AG09309 (cell line): Measurements from ENCODE around the gene CCDC68.
"Not testable (repeated sequence)": the region's sequence is repeated elsewhere in the genome, so short reads cannot be mapped to it uniquely, and the experiment has no call there.

Experiments used
- DNase-seq: peaks from one replicate; pipeline ENCODE4 v3.0.0-alpha.2; 2010; ENCODE audit warnings: low read depth
- H3K4me3 ChIP-seq: 2 replicates; pipeline ENCODE4 v1.5.1; 2011; ENCODE audit warnings: mild to moderate bottlenecking, low read depth, low read length, moderate library complexity; ENCODE audit not compliant: control insufficient read depth
- CTCF ChIP-seq: IDR thresholded peaks from 2 replicates; pipeline ENCODE4 v1.5.1; 2011; ENCODE audit warnings: mild to moderate bottlenecking, low read depth, low read length, inconsistent platforms; ENCODE audit not compliant: insufficient read depth, control insufficient read depth; ENCODE audit errors: missing control alignments

The CCDC68 gene

DNA sequence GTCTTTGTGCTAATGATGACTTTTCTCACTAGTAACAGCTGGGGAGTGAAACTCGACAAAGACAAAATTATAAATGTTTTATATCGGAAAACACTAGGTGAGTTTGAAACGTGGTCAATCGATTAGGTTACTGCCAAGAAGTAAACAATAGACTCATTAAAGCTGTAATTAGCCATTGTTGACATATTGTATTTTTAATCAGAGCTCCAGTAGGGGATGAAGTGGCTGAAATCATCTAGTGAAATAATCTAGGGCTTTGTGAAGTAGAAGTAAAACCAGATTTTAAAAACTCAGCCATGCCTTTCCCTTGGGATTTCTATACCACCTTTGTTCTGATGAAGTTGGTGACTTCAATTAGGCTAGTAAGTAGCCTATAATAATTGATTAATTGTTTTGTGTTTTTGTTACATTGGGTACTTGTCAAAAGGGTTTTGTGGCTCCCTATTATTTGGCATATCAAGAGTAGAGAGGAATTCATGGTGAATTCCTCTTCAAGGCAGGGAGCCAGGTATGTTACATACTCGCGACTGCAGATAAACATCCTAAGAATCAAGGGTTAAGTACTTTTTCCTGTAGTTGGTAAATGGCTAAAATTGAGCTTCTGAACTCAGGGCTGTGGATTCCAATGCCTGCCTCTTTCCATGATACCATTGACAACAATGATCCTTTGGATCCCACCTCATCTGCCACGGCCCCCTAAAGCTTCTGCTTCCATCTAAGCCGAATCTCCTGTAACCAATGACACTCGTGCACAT lies 99.4 kb downstream of the CCDC68 start:
- no peak for TF ChIP-seq CTCF
- no peak for DNase-seq
- no peak overlapping the region for H3K4me3 ChIP-seq

GRCh38 chr18:54857499-54857898 lies 101.8 kb downstream of the CCDC68 start:
- no peak overlapping the region for H3K4me3 ChIP-seq
- TF ChIP-seq CTCF = no peak
- no peak for DNase-seq

GRCh38 chr18:54856105-54856646 lies 103.1 kb downstream of the CCDC68 start:
- DNase-seq = no peak
- H3K4me3 ChIP-seq = no peak overlapping the region
- no peak for TF ChIP-seq CTCF

- not testable (repeated sequence) for H3K4me3 ChIP-seq, DNase-seq
Observed at GRCh38 chr18:54855050-54855449, 104.2 kb downstream of the CCDC68 start.

DNA sequence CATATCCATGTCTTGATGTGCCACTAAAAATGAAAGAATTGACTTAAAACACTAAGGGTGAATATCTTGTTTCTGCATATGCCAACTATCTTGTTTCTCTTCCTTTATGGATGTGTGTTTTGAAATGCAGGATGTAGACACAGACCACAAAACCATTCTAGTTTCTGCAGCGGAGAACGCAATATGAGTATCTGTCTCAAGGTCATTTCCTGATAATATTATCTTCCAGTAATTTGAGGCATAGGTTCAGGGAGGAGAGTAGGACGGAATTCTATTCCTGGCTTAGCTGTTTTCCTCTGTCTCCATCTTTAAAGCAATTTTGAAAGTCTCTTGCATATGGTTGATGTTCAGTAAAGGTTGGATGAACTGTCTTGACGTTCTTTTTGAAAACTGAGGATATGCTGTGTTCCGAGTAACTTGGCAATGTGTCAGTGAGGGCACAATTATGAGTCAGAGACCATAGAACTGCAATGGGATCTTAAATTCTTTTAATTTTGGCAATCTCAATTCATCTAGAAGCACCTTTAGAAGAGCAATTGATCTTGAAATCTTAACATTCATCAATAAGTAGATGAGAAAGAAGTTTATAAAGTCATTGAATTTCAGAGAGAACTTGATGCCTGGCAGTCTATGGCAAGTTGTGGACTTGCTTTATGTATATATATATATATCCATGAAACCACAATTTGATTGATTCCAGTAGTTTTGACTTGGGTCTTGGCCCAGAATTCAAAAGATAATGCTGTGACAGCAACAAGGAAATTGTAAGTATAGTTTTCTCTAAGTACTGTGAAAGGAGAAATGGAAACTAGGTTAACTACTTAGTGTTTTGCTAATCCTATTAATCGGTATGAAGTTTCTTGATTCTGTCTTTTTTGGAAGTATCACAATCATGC lies 106.2 kb downstream of the CCDC68 start:
- TF ChIP-seq CTCF = no peak
- DNase-seq = no peak
- no peak overlapping the region for H3K4me3 ChIP-seq
